ENCODE measurements around the gene FZD8.
A peak's percentile ranks its signal among the peaks of the same experiment; 100 is the strongest.

Gene FZD8

GRCh38 chr10:35644050-35644950, 2.2 kb upstream of the FZD8 start:
- DNase-seq (ENCODE audit: low read depth in 1 of 2, low spot score in 1 of 2): no peak
- Histone ChIP-seq H3K27ac (replicated peaks) (no peak overlapping the region), H3K27me3 (ENCODE audit: insufficient read depth, poor library complexity, severe bottlenecking) (peaks cover 39% of the 10 kb centered on the region), H3K4me3 (replicated peaks; ENCODE audit: insufficient read depth, low read length) (no peak overlapping the region)
- TF ChIP-seq CTCF (IDR thresholded peaks at IDR 0.05; ENCODE audit: insufficient read depth, low read length) (no peak), GABPA (IDR thresholded peaks at IDR 0.05; ENCODE audit: low read depth) (no peak), REST (IDR thresholded peaks at IDR 0.05; ENCODE audit: insufficient replicate concordance, low read depth) (no peak), SPI1 (IDR thresholded peaks at IDR 0.05; ENCODE audit: borderline replicate concordance, low read depth) (no peak), POLR2AphosphoS5 (IDR thresholded peaks at IDR 0.05; ENCODE audit: low read depth) (no peak)

- H3K4me3 ChIP-seq (replicated peaks; ENCODE audit: insufficient read depth, low read length): no peak overlapping the region
- no peak for DNase-seq (ENCODE audit: low read depth in 1 of 2, low spot score in 1 of 2)
- no peak overlapping the region for H3K27ac ChIP-seq (replicated peaks)
- TF ChIP-seq REST (IDR thresholded peaks at IDR 0.05; ENCODE audit: insufficient replicate concordance, low read depth) (no peak), SPI1 (IDR thresholded peaks at IDR 0.05; ENCODE audit: borderline replicate concordance, low read depth) (0 out of 2 replicates have a peak, but pooled peaks have one; percentile 18), POLR2AphosphoS5 (IDR thresholded peaks at IDR 0.05; ENCODE audit: low read depth) (no peak)
- H3K27me3 ChIP-seq (ENCODE audit: insufficient read depth, poor library complexity, severe bottlenecking): peaks cover 45% of the 10 kb centered on the region
Measured at GRCh38 chr10:35643151-35644049, 1.3 kb upstream of the FZD8 start.

GRCh38 chr10:35642793-35643114, 658 bp upstream of the FZD8 start:
- Histone ChIP-seq H3K4me3 (replicated peaks; ENCODE audit: insufficient read depth, low read length) (no peak overlapping the region), H3K27ac (replicated peaks) (no peak overlapping the region), H3K27me3 (ENCODE audit: insufficient read depth, poor library complexity, severe bottlenecking) (peaks cover 50% of the 10 kb centered on the region)
- DNase-seq (ENCODE audit: low read depth in 1 of 2, low spot score in 1 of 2): no peak
- TF ChIP-seq SPI1 (IDR thresholded peaks at IDR 0.05; ENCODE audit: borderline replicate concordance, low read depth) (no peak), GABPA (IDR thresholded peaks at IDR 0.05; ENCODE audit: low read depth) (no peak), POLR2AphosphoS5 (IDR thresholded peaks at IDR 0.05; ENCODE audit: low read depth) (no peak), CTCF (IDR thresholded peaks at IDR 0.05; ENCODE audit: insufficient read depth, low read length) (no peak), REST (IDR thresholded peaks at IDR 0.05; ENCODE audit: insufficient replicate concordance, low read depth) (no peak)
